Chondrocyte (in vitro differentiated cells): ENCODE results near the gene SYTL1. TPM values are rescaled to one million over a fixed set of nuclear protein-coding genes. Genes with fewer than 3 reads are reported as not detected.

ENCODE experiments used
- DNase-seq: peaks from one replicate; pipeline ENCODE4 v3.0.0; 2021; ENCODE audit warnings: mixed read lengths, low spot score
- H3K27ac Mint-ChIP-seq: one replicate; pipeline ENCODE4 v1.8.0; 2021; ENCODE audit warnings: mild to moderate bottlenecking, moderate library complexity, mixed read lengths; ENCODE audit not compliant: unreplicated experiment
- H3K27me3 Mint-ChIP-seq: 2 replicates; pipeline ENCODE4 v1.8.0; 2021; ENCODE audit warnings: low read depth, mixed read lengths
- H3K36me3 Mint-ChIP-seq: 2 replicates; pipeline ENCODE4 v1.8.0; 2021; ENCODE audit warnings: low read depth, mixed read lengths
- H3K4me1 Mint-ChIP-seq: 2 replicates; pipeline ENCODE4 v1.8.0; 2021; ENCODE audit warnings: low read depth, mild to moderate bottlenecking, mixed read lengths
- H3K4me3 Mint-ChIP-seq: one replicate; pipeline ENCODE4 v1.8.0; 2021; ENCODE audit warnings: mild to moderate bottlenecking, moderate library complexity, mixed read lengths; ENCODE audit not compliant: unreplicated experiment
- H3K9me3 Mint-ChIP-seq: 2 replicates; pipeline ENCODE4 v1.8.0; 2021; ENCODE audit warnings: low read depth, mixed read lengths
- total RNA-seq: library from RNA; stranded (reverse); gene quantifications from 3 replicates; pipeline ENCODE4 v1.2.1, GENCODE V29; 2021
- TF ChIP-seq, protein P1 (sequence below): fragments of 200-600 bp; sonication (generic); IDR thresholded peaks from 2 replicates; pipeline ENCODE4 v1.5.0; 2021; ENCODE audit warnings: antibody characterized with exemption, mild to moderate bottlenecking, moderate library complexity

The SYTL1 gene
- total RNA-seq, 1 donor from 2014 or later: 1.2 TPM

DNA sequence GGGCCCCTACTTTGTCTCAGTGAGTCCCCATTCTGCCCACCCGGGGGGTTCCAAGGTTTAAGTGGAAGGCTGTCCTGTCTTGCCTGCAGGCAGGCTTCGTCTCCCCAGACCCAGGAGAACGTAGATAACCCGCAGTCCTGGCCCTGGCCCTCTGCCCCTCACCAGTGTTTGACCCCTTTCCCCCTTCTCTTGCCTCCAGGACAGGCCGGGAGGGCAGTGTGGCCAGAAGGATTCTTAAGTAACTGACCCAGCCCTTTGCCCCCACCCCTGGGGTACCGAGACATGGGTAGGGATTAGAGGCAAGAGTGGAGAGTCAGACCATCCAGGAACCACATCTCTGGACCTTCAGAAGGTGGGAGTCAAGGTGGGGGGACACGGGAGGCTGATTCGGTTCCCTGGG, 11.0 kb upstream of the SYTL1 start:
- DNase-seq: no peak
- no peaks in the 10 kb centered on the region for H3K4me1 Mint-ChIP-seq
- no peak overlapping the region for H3K27ac Mint-ChIP-seq
- TF ChIP-seq, protein P1, sequence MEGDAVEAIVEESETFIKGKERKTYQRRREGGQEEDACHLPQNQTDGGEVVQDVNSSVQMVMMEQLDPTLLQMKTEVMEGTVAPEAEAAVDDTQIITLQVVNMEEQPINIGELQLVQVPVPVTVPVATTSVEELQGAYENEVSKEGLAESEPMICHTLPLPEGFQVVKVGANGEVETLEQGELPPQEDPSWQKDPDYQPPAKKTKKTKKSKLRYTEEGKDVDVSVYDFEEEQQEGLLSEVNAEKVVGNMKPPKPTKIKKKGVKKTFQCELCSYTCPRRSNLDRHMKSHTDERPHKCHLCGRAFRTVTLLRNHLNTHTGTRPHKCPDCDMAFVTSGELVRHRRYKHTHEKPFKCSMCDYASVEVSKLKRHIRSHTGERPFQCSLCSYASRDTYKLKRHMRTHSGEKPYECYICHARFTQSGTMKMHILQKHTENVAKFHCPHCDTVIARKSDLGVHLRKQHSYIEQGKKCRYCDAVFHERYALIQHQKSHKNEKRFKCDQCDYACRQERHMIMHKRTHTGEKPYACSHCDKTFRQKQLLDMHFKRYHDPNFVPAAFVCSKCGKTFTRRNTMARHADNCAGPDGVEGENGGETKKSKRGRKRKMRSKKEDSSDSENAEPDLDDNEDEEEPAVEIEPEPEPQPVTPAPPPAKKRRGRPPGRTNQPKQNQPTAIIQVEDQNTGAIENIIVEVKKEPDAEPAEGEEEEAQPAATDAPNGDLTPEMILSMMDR: no peak
- no peaks in the 10 kb centered on the region for H3K27me3 Mint-ChIP-seq
- no peaks in the 10 kb centered on the region for H3K9me3 Mint-ChIP-seq
- peaks cover 8% of the 10 kb centered on the region for H3K36me3 Mint-ChIP-seq
- no peak overlapping the region for H3K4me3 Mint-ChIP-seq

DNA sequence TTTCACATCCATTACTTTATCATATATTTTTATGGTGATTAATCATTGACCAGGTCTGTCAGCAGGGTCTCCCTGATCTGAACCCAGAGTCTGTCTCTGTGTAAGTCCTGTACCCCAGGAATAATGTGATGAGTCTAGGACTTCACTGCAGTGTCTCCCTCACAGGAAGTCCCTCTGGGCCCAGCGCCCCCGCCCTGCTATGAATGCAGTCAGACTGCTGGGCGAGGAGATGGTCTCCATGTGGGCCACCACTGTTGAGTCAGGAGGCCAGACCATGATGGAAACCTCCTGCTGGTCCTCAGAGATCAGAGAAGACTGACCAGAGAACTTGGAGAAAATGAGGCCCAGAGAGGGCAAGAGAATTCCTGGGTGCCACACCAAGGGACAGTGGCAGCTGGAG, 10.4 kb upstream of the SYTL1 start:
- no peaks in the 10 kb centered on the region for H3K9me3 Mint-ChIP-seq
- TF ChIP-seq, protein P1: no peak
- H3K4me3 Mint-ChIP-seq: no peak overlapping the region
- H3K27me3 Mint-ChIP-seq: no peaks in the 10 kb centered on the region
- no peak for DNase-seq
- no peak overlapping the region for H3K27ac Mint-ChIP-seq
- H3K36me3 Mint-ChIP-seq: peaks cover 10% of the 10 kb centered on the region
- H3K4me1 Mint-ChIP-seq: no peaks in the 10 kb centered on the region

DNA sequence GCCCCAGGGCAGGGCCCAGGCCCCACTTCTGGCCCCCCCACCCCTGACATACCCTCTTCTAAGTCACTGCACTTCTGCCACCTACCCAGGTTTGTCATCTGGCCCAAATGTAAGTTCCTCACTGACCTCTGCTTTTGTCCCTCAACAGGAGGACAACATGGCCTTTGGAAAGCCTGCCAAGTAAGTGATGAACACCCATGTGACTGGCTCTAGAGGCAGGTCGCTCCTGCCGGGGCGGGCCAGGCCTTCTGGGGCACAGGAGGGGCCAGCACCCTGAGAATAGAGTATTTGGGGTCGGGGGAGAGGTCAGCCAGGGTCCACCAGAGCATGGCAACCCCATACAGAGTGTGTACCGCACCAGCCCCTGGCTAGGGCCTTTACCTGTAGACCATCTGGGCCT, 9.9 kb upstream of the SYTL1 start:
- H3K9me3 Mint-ChIP-seq: no peaks in the 10 kb centered on the region
- H3K27me3 Mint-ChIP-seq: no peaks in the 10 kb centered on the region
- no peak overlapping the region for H3K27ac Mint-ChIP-seq
- TF ChIP-seq, protein P1: no peak
- no peak overlapping the region for H3K4me3 Mint-ChIP-seq
- peaks cover 10% of the 10 kb centered on the region for H3K36me3 Mint-ChIP-seq
- H3K4me1 Mint-ChIP-seq: no peaks in the 10 kb centered on the region
- DNase-seq: no peak

DNA sequence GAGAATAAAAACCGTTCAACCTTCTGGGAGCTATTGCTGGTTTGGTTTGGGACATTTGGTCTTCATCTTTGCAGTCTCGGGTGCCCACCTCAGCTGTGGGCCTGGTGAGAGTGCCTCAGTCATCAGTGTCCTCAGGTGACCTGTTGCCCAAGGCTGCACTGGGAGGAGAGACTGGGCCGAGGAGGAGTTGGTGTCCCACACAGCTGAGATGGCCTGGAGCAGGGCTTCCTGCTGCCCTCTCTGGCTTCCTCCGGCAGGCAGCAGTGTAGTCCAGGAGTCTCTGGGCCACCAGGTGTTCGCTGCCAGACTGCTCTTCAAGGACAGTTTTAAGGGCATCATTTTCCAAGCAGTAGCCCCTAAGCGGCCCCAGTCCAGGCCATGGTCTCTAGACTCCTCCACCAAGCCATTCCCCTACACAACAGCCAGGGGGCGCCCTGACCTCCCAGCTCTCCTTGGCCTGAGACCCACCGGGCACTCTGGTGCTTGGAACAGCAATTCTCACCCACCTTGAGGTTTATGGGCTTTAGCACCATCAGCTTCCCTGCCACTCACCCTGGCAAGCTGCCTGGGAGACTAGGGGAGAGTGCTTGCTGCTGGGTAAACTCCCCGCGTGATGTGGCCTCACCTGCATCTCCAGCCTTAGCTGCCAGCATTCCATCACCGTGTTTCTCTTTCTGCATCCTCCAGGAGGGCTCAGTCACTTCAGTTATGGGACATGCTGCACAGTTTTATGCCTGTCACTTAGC, 9.1 kb upstream of the SYTL1 start:
- no peak overlapping the region for H3K27ac Mint-ChIP-seq
- H3K27me3 Mint-ChIP-seq: no peaks in the 10 kb centered on the region
- peaks cover 10% of the 10 kb centered on the region for H3K36me3 Mint-ChIP-seq
- DNase-seq: no peak
- no peak overlapping the region for H3K4me3 Mint-ChIP-seq
- no peaks in the 10 kb centered on the region for H3K9me3 Mint-ChIP-seq
- TF ChIP-seq, protein P1: peak; percentile 87
- H3K4me1 Mint-ChIP-seq: no peaks in the 10 kb centered on the region

DNA sequence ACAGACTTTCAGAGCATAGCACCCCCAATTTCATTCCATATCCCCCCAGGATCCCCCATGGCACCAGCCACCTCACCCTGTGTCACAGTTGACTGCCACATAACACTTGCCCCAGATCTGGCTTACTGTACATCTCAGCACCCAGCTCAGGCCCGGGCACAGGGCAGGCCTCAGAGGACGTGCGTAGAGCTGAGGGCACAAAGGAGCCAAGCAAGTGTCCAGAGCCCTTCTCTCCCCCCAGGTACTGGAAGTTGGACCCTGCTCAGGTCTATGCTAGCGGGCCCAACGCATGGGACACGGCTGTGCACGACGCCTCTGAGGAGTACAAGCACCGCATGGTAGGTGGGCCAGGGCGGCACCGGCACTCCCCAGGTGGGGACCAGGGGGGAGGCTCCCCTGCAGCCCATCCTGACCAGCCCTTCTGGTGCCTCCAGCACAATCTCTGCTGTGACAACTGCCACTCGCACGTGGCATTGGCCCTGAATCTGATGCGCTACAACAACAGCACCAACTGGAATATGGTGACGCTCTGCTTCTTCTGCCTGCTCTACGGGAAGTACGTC, 8.0 kb upstream of the SYTL1 start:
- Mint-ChIP-seq H3K27me3 (no peaks in the 10 kb centered on the region), H3K27ac (no peak overlapping the region), H3K9me3 (no peaks in the 10 kb centered on the region), H3K4me1 (no peaks in the 10 kb centered on the region), H3K4me3 (no peak overlapping the region), H3K36me3 (peaks cover 8% of the 10 kb centered on the region)
- TF ChIP-seq, protein P1: no peak
- DNase-seq: no peak
